ENCODE results near the gene HTR1D.
"Not testable (repeated sequence)": the region's sequence is repeated elsewhere in the genome, so short reads cannot be mapped to it uniquely, and the experiment has no call there.

Gene HTR1D

DNA sequence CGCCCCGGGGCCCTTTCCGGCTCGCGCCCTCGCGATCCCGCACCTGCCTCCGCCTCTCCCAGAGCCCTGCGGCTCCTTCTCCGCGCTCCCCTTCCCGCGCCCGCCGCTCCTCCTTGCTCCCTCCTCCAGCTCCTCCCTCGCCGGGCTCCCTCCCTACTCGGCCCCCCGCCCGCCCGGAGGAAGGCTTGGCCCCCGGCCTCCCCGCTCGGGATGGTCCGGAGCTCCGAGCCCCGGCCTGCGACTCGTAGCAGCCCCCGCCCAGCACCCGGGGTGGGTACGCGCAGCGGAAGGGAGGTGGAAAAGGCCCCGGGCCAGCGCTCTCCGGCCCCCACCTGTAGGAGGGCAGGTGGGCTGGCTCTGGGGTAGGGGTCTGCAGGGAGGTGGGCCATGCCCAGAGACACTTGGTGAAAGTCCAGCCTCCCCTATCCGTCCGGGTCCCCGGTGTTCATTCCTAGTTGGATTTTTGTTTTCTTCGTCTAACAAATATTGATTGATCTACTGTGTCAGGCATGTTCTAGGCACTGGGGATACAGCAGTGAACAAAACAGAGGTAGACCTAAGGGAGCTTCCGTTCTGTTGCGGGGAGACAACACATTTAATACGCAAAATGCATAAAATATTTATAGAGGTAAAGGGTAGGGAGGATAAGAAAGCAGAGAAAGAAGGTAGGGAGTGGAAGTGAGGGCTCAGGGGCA lies at the start of gene HTR1D:
HTR1D (minus strand) TSS at position 82 of the 695 bp plus-strand sequence. CDS start 23,283 bp downstream, outside the sequence.
- DNase-seq: no peak

DNA sequence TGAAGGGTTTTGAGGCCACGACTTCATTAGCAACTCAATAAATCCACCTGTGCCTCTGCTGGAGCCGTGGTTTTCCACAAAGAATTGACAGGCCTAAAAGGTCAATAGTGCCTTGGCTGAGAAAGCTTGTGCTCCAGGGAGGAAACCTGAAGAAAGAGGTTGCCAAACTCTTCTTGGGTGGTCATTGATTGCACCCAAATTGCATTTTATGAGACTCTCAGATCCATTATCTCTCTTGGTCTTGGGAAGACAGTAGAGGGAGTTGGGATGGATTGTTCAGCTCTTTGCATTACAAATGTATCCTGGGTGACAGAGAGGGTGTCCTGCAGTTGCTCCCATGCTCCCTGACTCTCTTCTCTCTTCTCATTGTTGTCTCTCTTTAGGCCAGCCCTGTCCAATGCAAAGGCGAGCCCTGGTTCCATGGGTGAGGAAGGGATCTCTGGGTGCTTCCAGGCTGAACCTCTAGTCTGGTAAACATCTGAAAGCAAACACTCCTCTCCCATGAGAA lies 46.1 kb upstream of the HTR1D start:
- DNase-seq: no peak

- DNase-seq: not testable (repeated sequence)
These were observed 40.8 kb upstream of the HTR1D start for GRCh38 chr1:23258082-23258481.

DNA sequence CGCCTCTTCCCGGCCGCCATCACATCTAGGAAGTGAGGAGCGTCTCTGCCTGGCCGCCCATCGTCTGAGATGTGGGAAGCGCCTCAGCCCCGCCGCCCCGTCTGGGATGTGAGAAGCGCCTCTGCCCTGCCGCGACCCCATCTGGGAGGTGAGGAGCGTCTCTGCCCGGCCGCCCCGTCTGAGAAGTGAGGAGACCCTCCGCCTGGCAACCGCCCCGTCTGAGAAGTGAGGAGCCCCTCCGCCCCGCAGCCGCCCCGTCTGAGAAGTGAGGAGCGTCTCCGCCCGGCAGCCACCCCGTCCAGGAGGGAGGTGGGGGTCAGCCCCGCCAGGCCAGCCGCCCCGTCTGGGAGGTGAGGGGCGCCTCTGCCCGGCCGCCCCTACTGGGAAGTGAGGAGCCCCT lies 40.1 kb upstream of the HTR1D start:
- DNase-seq: not testable (repeated sequence)

DNA sequence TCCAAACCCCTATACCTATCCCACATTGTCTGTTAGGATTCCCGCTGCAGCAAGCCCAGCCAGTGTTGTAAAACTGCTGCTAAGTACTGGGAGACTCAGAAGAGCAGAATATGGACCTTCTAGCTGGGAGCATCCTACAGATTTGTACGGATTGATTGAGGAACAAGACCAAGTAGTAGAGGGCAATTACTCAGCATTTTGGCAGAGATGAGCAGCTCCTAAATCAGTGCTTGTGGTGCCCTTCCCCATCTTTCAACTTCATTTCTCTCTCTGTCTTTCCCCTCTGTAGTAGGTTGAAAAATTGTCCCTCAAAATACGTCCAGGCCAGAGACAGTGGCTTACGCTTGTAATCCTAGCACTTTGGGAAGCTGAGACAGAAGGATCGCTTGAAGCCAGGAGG lies 37.3 kb upstream of the HTR1D start:
- DNase-seq: no peak

- DNase-seq: no peak
These were observed 34.5 kb upstream of the HTR1D start for GRCh38 chr1:23251812-23252211.

- no peak for DNase-seq
These were observed 32.6 kb upstream of the HTR1D start for GRCh38 chr1:23249787-23250454.

DNA sequence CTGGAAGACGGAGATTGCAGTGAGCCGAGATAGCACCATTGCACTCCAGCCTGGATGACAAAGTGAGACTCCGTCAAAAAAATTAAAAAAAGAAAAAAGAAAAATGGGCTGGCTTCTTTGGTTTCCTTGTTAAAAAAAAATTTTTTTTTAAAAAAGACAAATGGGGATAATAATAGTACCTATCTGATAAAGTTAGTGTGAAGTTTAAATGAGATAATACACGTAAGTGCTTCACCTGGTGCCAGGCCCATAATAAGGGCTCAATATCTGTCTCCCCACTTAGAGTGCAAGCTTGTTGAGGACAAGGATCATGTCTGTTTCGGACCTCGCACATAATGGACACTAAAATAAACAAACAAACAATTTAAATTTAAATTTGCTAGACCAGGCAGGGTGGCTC lies 30.0 kb upstream of the HTR1D start:
- DNase-seq: no peak

DNA sequence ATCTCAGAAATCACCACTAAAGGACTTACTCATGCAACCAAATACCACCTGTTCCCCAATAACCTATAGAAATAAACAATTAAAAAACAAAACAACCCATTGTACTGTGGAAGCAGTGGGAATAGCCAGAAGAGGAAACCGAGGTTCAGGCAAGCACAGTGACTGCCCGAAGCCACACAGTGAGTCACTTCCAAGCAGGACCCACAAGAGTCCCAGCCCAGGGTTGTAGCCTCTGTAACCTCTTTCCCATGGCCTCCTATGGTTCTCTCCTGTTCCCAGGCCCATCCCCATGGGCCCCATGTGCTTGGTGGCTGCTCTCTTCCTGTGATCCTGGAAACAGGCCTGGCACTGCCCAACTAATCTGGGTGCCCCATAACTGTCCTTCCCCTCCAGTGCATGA lies 29.0 kb upstream of the HTR1D start:
- no peak for DNase-seq

- DNase-seq: no peak
These were observed 27.0 kb upstream of the HTR1D start for GRCh38 chr1:23244256-23244761.

- DNase-seq: no peak
These were observed 25.1 kb upstream of the HTR1D start for GRCh38 chr1:23242414-23242813.

DNA sequence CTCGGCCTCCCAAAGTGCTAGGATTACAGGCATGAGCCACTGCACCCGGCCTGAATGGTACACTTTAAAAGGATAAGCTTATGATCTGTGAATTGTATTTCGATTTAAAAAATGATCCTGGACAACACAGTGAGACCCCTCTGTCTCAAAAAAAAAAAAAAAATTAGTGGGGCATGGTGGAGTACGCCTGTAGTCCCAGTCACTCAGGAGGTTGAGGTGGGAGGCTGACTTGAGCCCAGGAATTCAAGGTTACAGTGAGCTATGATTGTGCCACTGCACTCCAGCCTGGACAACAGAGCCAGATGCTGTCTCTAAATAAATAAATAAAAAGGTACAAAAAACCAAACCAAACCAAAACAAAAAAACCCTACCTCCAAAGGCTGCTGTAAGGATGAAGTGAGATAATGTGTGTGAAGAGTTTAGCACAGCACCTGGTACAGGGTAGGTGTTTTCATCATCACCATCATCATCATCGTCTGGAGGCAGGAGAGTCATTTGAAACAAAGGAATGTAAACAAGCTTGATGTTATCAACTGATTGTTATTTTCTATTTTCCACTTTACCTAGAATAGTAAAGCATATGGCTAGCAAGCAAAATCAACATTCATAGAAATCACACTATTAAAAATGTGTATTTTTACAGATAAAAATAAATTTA lies 22.5 kb upstream of the HTR1D start:
- DNase-seq: no peak

- DNase-seq: no peak
These were observed 21.3 kb upstream of the HTR1D start for GRCh38 chr1:23238565-23238964.

DNA sequence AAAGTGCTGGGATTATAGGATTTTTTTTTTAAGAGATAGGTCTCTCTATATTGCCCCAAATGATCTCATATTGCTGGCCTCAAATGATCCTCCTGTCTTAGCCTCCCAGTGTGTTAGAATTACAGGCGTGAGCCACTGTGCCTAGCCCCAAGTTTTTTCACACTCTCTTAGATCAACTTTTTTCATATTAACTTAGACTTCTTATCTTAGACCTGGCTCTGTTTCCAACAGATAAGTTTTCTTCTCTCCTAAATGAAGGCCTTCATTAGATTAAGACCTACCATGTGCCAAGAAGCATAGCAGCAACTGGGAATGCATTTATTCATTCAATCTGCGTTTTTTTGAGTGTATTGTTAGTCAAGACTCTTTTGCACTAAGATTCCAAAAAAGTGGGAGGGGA lies 20.2 kb upstream of the HTR1D start:
- DNase-seq: no peak

- DNase-seq: no peak
These were observed 10.5 kb upstream of the HTR1D start for GRCh38 chr1:23227806-23228205.

GRCh38 chr1:23224739-23225648 lies 7.7 kb upstream of the HTR1D start:
- no peak for DNase-seq

DNA sequence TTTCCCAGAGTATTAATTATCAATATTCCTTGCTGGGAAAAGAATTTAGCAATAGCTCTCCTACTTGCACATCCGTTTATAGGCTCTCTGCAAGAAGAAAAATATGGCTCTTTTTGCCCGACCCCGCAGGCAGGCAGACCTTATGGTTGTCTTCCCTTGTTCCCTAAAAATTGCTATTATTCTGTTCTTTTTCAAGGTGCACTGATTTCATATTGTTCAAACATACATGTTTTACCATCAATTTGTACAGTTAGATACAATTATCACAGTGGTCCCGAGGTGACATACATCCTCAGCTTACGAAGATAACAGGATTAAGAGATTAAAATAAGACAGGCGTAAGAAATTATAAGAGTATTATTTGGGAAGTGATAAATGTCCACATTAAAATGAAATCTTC lies 6.7 kb upstream of the HTR1D start:
- not testable (repeated sequence) for DNase-seq

GRCh38 chr1:23223490-23223951 lies 6.2 kb upstream of the HTR1D start:
- not testable (repeated sequence) for DNase-seq

DNA sequence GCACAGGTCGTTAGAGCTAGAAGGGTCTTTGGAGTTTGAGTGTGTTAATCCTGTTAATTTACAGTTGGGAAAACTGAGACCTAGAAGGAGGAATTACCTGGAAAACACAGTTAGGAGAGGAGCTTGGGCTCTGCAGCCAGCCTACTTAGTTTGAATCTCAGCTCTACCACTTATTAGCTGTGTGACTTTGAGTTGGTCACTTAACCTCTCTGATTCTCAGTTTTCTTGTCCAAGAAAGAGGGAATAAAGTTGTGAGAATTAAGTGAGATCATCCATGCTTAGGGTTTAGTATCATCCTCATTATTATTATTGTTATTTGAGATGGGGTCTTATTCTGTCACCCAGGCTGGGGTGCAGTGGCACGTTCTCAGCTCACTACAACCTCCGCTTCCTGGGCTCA lies 5.4 kb upstream of the HTR1D start:
- DNase-seq: no peak

DNA sequence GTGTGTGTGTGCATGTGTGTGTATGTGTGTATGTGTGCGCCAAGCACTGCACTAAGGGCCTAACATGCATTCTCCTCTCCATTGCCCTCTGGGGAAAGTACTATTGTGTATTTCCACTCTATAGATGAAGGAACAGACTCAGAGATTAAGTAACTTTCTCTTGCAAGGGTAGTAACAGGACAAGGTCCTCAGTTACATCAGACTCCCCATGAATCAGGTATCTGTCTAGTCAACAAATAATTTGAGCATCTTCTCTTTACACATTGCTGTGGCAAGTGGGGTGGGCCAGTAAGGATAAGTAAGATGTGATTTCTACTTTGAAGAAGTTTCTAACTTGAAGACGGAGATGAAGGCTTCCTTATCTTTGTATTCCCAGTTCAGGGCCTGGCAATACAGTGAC lies 5.0 kb upstream of the HTR1D start:
- DNase-seq: no peak

DNA sequence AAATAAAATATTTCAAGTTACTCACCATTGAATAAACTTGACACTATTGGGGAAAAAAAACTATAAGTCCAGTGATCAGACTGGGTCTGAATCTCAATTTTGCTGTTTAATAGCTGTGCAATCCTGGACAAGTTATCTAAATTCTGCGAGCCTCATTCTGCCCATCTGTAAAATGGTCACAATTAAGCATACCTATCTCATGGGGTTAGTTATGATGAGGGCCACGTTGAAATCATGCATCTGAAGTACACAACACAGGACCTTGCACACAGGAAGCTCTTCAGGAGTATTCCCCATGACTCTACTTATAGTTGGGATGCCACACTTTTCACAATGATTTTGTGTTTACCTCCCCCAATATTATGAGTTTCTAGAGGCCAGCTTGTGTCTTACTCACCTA lies 3.8 kb upstream of the HTR1D start:
- DNase-seq: no peak

- peak in 1 of 2 experiments; percentile 30 for DNase-seq
These were observed 406 bp downstream of the HTR1D start for GRCh38 chr1:23216771-23217420.
